ENCODE measurements around the gene ATPAF2. TPM values are rescaled to one million over a fixed set of nuclear protein-coding genes. Genes with fewer than 3 reads are reported as not detected.

The ATPAF2 gene
- total and polyA plus RNA-seq, 10 donors: 25.2 to 57.1 (median 37.1) TPM

- 28 to 41% (median 31%) methylated on average over 2 of the region's 2 CpGs for WGBS, 5 donors
- Histone ChIP-seq H3K36me3 (peaks cover 0 to 29% (median 10%) of the 10 kb centered on the region in 6 donors), H3K4me1 (peaks cover 0 to 52% (median 31%) of the 10 kb centered on the region in 6 donors), H3K27me3 (replicated peaks in 1 of 7) (no peaks in the 10 kb centered on the region), H3K4me3 (no peak overlapping the region), H3K9me3 (no peaks in the 10 kb centered on the region), H3K27ac (peak overlapping the region in 6 of 8 donors; percentile 13 to 66 (median 38))
- DNase-seq: no peak
- TF ChIP-seq, protein P1, sequence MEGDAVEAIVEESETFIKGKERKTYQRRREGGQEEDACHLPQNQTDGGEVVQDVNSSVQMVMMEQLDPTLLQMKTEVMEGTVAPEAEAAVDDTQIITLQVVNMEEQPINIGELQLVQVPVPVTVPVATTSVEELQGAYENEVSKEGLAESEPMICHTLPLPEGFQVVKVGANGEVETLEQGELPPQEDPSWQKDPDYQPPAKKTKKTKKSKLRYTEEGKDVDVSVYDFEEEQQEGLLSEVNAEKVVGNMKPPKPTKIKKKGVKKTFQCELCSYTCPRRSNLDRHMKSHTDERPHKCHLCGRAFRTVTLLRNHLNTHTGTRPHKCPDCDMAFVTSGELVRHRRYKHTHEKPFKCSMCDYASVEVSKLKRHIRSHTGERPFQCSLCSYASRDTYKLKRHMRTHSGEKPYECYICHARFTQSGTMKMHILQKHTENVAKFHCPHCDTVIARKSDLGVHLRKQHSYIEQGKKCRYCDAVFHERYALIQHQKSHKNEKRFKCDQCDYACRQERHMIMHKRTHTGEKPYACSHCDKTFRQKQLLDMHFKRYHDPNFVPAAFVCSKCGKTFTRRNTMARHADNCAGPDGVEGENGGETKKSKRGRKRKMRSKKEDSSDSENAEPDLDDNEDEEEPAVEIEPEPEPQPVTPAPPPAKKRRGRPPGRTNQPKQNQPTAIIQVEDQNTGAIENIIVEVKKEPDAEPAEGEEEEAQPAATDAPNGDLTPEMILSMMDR (IDR thresholded peaks at IDR 0.05 in 8 of 11, conservative IDR thresholded peaks at IDR 0.05 in 3 of 11): no peak
- TF ChIP-seq POLR2A (IDR thresholded peaks at IDR 0.05) (no peak), POLR2AphosphoS5 (IDR thresholded peaks at IDR 0.05) (no peak)
- intact Hi-C loops (cut with DNase I; ENCODE audit: low total_unique reads): loop anchor here (10.0 kb wide), 2 partner anchors 137 to 347 kb away; partner anchors contain the start of gene RAI1
Observed at GRCh38 chr17:18031955-18032354, 7.0 kb downstream of the ATPAF2 start.

GRCh38 chr17:18028952-18029540, 9.9 kb downstream of the ATPAF2 start:
- DNase-seq: no peak
- Histone ChIP-seq H3K4me1 (peaks cover 0 to 44% (median 35%) of the 10 kb centered on the region in 6 donors), H3K4me3 (no peak overlapping the region), H3K27ac (no peak overlapping the region), H3K36me3 (peaks cover 0 to 50% (median 22%) of the 10 kb centered on the region in 6 donors), H3K27me3 (replicated peaks in 1 of 7) (no peaks in the 10 kb centered on the region), H3K9me3 (no peaks in the 10 kb centered on the region)
- intact Hi-C loops (cut with DNase I; ENCODE audit: low total_unique reads): no loop called here
- 89 to 93% (median 91%) methylated on average over 8 of the region's 8 CpGs for WGBS, 5 donors
- no peak for TF ChIP-seq POLR2A (IDR thresholded peaks at IDR 0.05)
- TF ChIP-seq, protein P1 (IDR thresholded peaks at IDR 0.05 in 8 of 11, conservative IDR thresholded peaks at IDR 0.05 in 3 of 11): no peak
- TF ChIP-seq POLR2AphosphoS5 (IDR thresholded peaks at IDR 0.05): no peak

DNA sequence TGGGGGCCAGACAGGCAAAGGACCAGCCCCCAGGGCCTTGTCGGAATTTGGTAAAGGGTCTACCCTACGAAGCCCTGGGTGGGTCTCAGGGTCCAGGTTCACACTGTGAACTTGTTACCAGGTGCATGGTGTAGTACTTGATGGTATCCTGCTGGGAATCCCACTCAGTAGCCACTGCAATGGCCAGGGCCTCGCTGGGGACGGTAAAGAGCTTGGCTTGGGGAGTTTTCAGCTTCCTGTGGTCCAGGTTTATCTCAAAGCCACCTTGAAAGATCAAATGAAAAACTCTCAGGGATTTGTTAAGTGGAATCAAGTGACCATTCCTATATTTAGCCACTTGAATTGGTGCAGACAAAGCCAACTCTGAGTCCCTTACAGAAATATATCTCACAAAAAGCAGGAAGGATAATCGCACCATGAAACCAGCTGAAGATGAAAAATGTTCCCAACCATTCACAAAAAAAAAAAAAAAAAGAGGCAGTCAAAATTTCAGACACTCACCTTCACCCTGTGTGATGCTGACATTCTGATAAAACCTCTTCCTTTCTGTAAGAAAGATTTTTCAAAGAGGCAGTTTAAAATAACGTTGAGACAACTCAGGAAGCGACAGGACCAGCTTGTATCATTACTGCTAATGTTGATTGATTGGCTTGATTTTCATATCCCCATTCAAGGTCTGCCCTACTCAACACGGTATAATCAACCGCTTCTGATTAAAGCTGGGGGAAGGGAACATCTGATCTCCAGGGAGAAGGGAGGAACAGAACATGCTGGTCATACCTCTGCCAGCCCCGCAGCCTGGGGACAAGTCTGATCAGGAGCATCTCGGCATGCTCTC, 10.6 kb downstream of the ATPAF2 start:
- H3K27ac ChIP-seq: no peak overlapping the region
- no peak overlapping the region for H3K4me3 ChIP-seq
- peaks cover 0 to 57% (median 26%) of the 10 kb centered on the region in 6 donors for H3K36me3 ChIP-seq
- peaks cover 0 to 37% (median 28%) of the 10 kb centered on the region in 6 donors for H3K4me1 ChIP-seq
- DNase-seq: no peak
- intact Hi-C loops (cut with DNase I; ENCODE audit: low total_unique reads): no loop called here
- H3K27me3 ChIP-seq (replicated peaks in 1 of 7): no peaks in the 10 kb centered on the region
- H3K9me3 ChIP-seq: no peaks in the 10 kb centered on the region
- TF ChIP-seq POLR2AphosphoS5 (IDR thresholded peaks at IDR 0.05) (no peak), POLR2A (IDR thresholded peaks at IDR 0.05) (no peak)
- TF ChIP-seq, protein P1 (IDR thresholded peaks at IDR 0.05 in 8 of 11, conservative IDR thresholded peaks at IDR 0.05 in 3 of 11): no peak
- WGBS, 5 donors: 73 to 87% (median 79%) methylated on average over 11 of the region's 11 CpGs

DNA sequence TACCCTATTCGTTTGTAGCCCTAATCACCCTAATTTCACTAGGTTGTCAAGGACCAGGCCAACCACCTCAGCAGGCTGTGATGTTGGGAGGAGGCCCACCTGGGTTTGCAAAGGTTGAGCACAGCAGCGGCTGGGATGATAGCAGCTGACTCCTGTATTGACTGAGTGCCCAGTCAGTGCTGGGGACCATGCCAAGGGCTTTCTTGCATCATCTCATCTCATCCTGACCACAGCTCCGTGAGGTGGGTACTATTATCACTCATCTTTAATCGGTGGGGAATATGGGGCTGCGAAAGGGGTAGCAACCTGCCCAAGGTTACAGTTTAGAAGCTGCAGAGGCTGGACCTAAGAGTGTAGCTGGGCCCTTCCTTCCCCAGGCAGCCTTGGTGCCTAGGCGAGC, 11.7 kb downstream of the ATPAF2 start:
- H3K27ac ChIP-seq: no peak overlapping the region
- intact Hi-C loops (cut with DNase I; ENCODE audit: low total_unique reads): no loop called here
- H3K4me1 ChIP-seq: peaks cover 0 to 26% (median 18%) of the 10 kb centered on the region in 6 donors

More for the DNA sequence above, 11.7 kb downstream of the ATPAF2 start:
- H3K4me3 ChIP-seq: no peak overlapping the region
- H3K36me3 ChIP-seq: peaks cover 0 to 66% (median 27%) of the 10 kb centered on the region in 6 donors
- 77 to 93% (median 87%) methylated on average over 6 of the region's 6 CpGs for WGBS, 5 donors
- H3K9me3 ChIP-seq: no peaks in the 10 kb centered on the region
- no peak for DNase-seq
- TF ChIP-seq POLR2A (IDR thresholded peaks at IDR 0.05) (no peak), POLR2AphosphoS5 (IDR thresholded peaks at IDR 0.05) (no peak)
- TF ChIP-seq, protein P1 (IDR thresholded peaks at IDR 0.05 in 8 of 11, conservative IDR thresholded peaks at IDR 0.05 in 3 of 11): no peak
- H3K27me3 ChIP-seq (replicated peaks in 1 of 7): no peaks in the 10 kb centered on the region

Data from spleen (tissue), 11 donors.